HepG2 (cell line): ENCODE measurements around the gene POFUT2. TPM values are rescaled to one million over a fixed set of nuclear protein-coding genes. Genes with fewer than 3 reads are reported as not detected.

Source experiments
- ERF ChIP-seq: IDR thresholded peaks from 2 replicates; pipeline ENCODE4 v1.6.1; 2018; ENCODE audit warnings: missing biosample characterization, missing genetic modification reagents
- FOSL2 ChIP-seq: sonication (generic); formaldehyde crosslinking; IDR thresholded peaks from 2 replicates; pipeline ENCODE4 v1.4.0; 2020; ENCODE audit warnings: missing genetic modification reagents
- GABPA ChIP-seq, 2 experiments: IDR thresholded peaks; 2 replicates each; pipeline ENCODE4 v1.6.1; 2011 to 2016; ENCODE audit warnings: low read depth in 2 of 2, low read length in 1 of 2, missing biosample characterization in 1 of 2, missing genetic modification characterization in 1 of 2
- MED1 ChIP-seq: sonication (generic); formaldehyde crosslinking; IDR thresholded peaks from 2 replicates; pipeline ENCODE4 v1.4.0; 2020; ENCODE audit warnings: missing genetic modification reagents
- MLLT10 ChIP-seq: sonication (generic); formaldehyde crosslinking; IDR thresholded peaks from 2 replicates; pipeline ENCODE4 v1.4.0; 2020; ENCODE audit warnings: missing genetic modification reagents
- NFKBIZ ChIP-seq: IDR thresholded peaks from 2 replicates; pipeline ENCODE4 v1.6.1; 2018; ENCODE audit warnings: missing genetic modification reagents, missing compliant biosample characterization
- SMARCE1 ChIP-seq: fragments of 450-650 bp; IDR thresholded peaks from 2 replicates; pipeline ENCODE4 v1.6.1; 2017; ENCODE audit warnings: borderline replicate concordance
- SOX5 ChIP-seq: IDR thresholded peaks from 2 replicates; pipeline ENCODE4 v1.6.1; 2016; ENCODE audit warnings: borderline replicate concordance
- TFE3 ChIP-seq: IDR thresholded peaks from 2 replicates; pipeline ENCODE4 v1.6.1; 2016
- U2AF1 ChIP-seq: fragments of 200-400 bp; formaldehyde crosslinking; optimal IDR thresholded peaks from 2 replicates; pipeline ENCODE3; 2017; ENCODE audit warnings: mild to moderate bottlenecking, low read depth, low read length
- ZBTB44 ChIP-seq: sonication (generic); formaldehyde crosslinking; IDR thresholded peaks from 2 replicates; pipeline ENCODE4 v1.4.0; 2020; ENCODE audit warnings: missing genetic modification reagents
- ZBTB7B ChIP-seq: sonication (generic); formaldehyde crosslinking; IDR thresholded peaks from 2 replicates; pipeline ENCODE4 v1.4.0; 2020; ENCODE audit warnings: missing genetic modification reagents
- ZFP36L1 ChIP-seq: sonication (generic); formaldehyde crosslinking; IDR thresholded peaks from 2 replicates; pipeline ENCODE4 v1.8.0; 2022; ENCODE audit warnings: mild to moderate bottlenecking, missing genetic modification reagents, moderate library complexity
- ZNF256 ChIP-seq: sonication (generic); formaldehyde crosslinking; conservative IDR thresholded peaks from 2 replicates; pipeline ENCODE4 v1.4.0; 2020; ENCODE audit warnings: missing genetic modification reagents
- ZNF296 ChIP-seq: sonication (generic); formaldehyde crosslinking; conservative IDR thresholded peaks from 2 replicates; pipeline ENCODE4 v1.5.0; 2020; ENCODE audit warnings: mild to moderate bottlenecking, missing genetic modification reagents
- ZNF432 ChIP-seq: sonication (generic); formaldehyde crosslinking; IDR thresholded peaks from 2 replicates; pipeline ENCODE4 v1.5.0; 2020; ENCODE audit warnings: missing genetic modification reagents, mild to moderate bottlenecking, borderline replicate concordance
- ZNF547 ChIP-seq: sonication (generic); formaldehyde crosslinking; IDR thresholded peaks from 2 replicates; pipeline ENCODE4 v1.5.1; 2020; ENCODE audit warnings: mild to moderate bottlenecking, missing genetic modification reagents
- ZSCAN31 ChIP-seq: sonication (generic); formaldehyde crosslinking; IDR thresholded peaks from 2 replicates; pipeline ENCODE4 v1.5.0; 2020; ENCODE audit warnings: low read depth, mild to moderate bottlenecking, missing genetic modification reagents
- polyA plus RNA-seq, 8 experiments: library from polyadenylated mRNA; depleted of rRNA in 3 of 8; stranded (reverse) in 7 of 8; unstranded in 1 of 8; fragments of >200 nt; fragmentation: Illumina TruSeq in 4 of 8; extraction: Trizol in 4 of 8; gene quantifications; 2 replicates each; pipeline versions ENCODE4 v1.2.1 to v1.2.3, GENCODE V29; 2011 to 2016; ENCODE audit warnings: low read depth in 4 of 8, missing spikeins in 1 of 8, mixed read lengths in 1 of 8; ENCODE audit not compliant: insufficient read depth in 1 of 8
- total RNA-seq, 5 experiments: library from RNA; depleted of rRNA; stranded (reverse); fragments of >200 nt; fragmentation: Illumina TruSeq; extraction: Trizol; gene quantifications; 2 replicates each; pipeline ENCODE4 v1.2.3, GENCODE V29; 2016; ENCODE audit warnings: low read depth in 1 of 5
- TF ChIP-seq, protein P1 (sequence below): sonication (generic); formaldehyde crosslinking; IDR thresholded peaks from 2 replicates; pipeline ENCODE4 v1.9.0; 2021; ENCODE audit warnings: missing genetic modification reagents, borderline replicate concordance
- TF ChIP-seq, protein P2 (sequence below): sonication (generic); formaldehyde crosslinking; IDR thresholded peaks from 2 replicates; pipeline ENCODE4 v1.5.0; 2020; ENCODE audit warnings: mild to moderate bottlenecking, missing genetic modification reagents
- TF ChIP-seq, protein P3 (sequence below): sonication (generic); formaldehyde crosslinking; IDR thresholded peaks from 2 replicates; pipeline ENCODE4 v1.8.1; 2023; ENCODE audit warnings: missing genetic modification reagents, inconsistent platforms, borderline replicate concordance
- TF ChIP-seq, protein P4 (sequence below): sonication (generic); formaldehyde crosslinking; IDR thresholded peaks from 2 replicates; pipeline ENCODE4 v1.5.0; 2020; ENCODE audit warnings: missing genetic modification reagents, mild to moderate bottlenecking, borderline replicate concordance

Gene POFUT2
- total and polyA plus RNA-seq, 2 of the 13 experiments (the other 11 are each of a cell fraction or from before 2014, with no cell fraction given) = 22.8 to 24.0 TPM

DNA sequence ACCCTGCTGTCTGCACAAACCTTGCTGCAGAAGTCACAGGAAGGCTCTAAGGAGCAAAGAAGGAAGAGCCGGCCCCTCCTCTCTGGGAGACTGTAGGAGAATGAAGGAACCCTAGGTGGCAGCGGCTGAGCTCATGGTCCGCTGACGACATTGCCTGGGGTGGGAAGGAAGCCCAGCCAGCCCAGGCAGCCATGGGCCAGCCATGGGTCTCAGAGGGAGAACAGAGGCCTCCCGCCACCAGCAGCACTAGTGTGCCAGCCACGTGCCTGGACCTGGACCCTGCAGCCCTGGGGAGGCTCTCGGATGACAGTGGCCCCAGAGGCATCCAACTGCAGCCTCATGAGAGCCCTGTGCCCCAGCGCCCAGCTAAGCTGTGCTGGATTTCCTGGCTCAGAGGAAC, 49.2 kb upstream of the POFUT2 start (continued):
- TF ChIP-seq, protein P1, sequence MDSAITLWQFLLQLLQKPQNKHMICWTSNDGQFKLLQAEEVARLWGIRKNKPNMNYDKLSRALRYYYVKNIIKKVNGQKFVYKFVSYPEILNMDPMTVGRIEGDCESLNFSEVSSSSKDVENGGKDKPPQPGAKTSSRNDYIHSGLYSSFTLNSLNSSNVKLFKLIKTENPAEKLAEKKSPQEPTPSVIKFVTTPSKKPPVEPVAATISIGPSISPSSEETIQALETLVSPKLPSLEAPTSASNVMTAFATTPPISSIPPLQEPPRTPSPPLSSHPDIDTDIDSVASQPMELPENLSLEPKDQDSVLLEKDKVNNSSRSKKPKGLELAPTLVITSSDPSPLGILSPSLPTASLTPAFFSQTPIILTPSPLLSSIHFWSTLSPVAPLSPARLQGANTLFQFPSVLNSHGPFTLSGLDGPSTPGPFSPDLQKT (CRISPR knock-in tag) = no peak
- no peak for TF ChIP-seq NFKBIZ (CRISPR knock-in tag)
- no peak for TF ChIP-seq SMARCE1
- no peak for TF ChIP-seq MLLT10 (CRISPR knock-in tag)
- 0 out of 2 replicates have a peak, but pooled peaks have one; percentile 24 for TF ChIP-seq FOSL2 (CRISPR knock-in tag)
- no peak for TF ChIP-seq U2AF1
- TF ChIP-seq, protein P2, sequence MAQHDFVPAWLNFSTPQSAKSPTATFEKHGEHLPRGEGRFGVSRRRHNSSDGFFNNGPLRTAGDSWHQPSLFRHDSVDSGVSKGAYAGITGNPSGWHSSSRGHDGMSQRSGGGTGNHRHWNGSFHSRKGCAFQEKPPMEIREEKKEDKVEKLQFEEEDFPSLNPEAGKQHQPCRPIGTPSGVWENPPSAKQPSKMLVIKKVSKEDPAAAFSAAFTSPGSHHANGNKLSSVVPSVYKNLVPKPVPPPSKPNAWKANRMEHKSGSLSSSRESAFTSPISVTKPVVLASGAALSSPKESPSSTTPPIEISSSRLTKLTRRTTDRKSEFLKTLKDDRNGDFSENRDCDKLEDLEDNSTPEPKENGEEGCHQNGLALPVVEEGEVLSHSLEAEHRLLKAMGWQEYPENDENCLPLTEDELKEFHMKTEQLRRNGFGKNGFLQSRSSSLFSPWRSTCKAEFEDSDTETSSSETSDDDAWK = no peak
- peak; percentile 55 for TF ChIP-seq TFE3 (CRISPR knock-in tag)
- no peak for TF ChIP-seq ZNF547
- no peak for TF ChIP-seq ZBTB7B (CRISPR knock-in tag)
- peak; percentile 55 for TF ChIP-seq MED1 (CRISPR knock-in tag)
- TF ChIP-seq, protein P3, sequence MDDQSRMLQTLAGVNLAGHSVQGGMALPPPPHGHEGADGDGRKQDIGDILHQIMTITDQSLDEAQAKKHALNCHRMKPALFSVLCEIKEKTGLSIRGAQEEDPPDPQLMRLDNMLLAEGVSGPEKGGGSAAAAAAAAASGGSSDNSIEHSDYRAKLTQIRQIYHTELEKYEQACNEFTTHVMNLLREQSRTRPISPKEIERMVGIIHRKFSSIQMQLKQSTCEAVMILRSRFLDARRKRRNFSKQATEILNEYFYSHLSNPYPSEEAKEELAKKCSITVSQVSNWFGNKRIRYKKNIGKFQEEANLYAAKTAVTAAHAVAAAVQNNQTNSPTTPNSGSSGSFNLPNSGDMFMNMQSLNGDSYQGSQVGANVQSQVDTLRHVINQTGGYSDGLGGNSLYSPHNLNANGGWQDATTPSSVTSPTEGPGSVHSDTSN (CRISPR knock-in tag) = no peak
- TF ChIP-seq ERF (CRISPR knock-in tag) = peak; percentile 69; the same call in 1 of the 2 replicates
- TF ChIP-seq GABPA (IDR thresholded peaks at IDR 0.05; ENCODE audit: low read depth, low read length) = no peak
- TF ChIP-seq GABPA (CRISPR knock-in tag; IDR thresholded peaks at IDR 0.05; ENCODE audit: low read depth) = no peak
- peak; percentile 49; the same call in 1 of the 2 replicates for TF ChIP-seq SOX5
- no peak for TF ChIP-seq ZNF432 (CRISPR knock-in tag)
- TF ChIP-seq, protein P4, sequence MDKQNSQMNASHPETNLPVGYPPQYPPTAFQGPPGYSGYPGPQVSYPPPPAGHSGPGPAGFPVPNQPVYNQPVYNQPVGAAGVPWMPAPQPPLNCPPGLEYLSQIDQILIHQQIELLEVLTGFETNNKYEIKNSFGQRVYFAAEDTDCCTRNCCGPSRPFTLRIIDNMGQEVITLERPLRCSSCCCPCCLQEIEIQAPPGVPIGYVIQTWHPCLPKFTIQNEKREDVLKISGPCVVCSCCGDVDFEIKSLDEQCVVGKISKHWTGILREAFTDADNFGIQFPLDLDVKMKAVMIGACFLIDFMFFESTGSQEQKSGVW = no peak
- no peak for TF ChIP-seq ZBTB44 (CRISPR knock-in tag)
- 0 out of 2 replicates have a peak, but pooled peaks have one; percentile 66 for TF ChIP-seq ZFP36L1 (CRISPR knock-in tag)
- no peak for TF ChIP-seq ZSCAN31 (CRISPR knock-in tag)
- no peak for TF ChIP-seq ZNF296 (CRISPR knock-in tag)
- no peak for TF ChIP-seq ZNF256
